Measurements from ENCODE around the gene PLCXD3. TPM values are rescaled to one million over a fixed set of nuclear protein-coding genes. Genes with fewer than 3 reads are reported as not detected.

The PLCXD3 gene
- total RNA-seq, 1 experiment from 2014 or later = 2.4 TPM

- DNase-seq (ENCODE audit: low read depth) = peak; percentile 76
Observed at GRCh38 chr5:41415242-41415641, 95.2 kb downstream of the PLCXD3 start.

DNA sequence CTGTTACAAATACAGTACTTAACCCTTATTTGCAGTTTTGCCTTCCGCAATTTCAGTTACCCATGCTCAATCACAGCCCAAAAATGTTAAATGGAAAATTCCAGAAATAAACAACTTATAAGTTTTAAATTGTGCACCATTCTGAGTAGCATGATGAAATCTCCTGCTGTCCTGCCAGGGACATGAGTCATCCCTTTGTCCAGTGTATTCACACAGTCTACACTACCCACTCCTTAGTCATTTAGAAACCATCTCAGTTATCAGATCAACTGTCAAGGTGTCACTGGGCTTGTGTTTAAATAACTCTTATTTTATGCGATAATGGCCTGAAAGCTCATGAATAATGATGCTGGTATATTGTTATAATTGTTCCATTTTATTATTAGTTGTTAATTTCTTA, 95.8 kb downstream of the PLCXD3 start:
- peak; percentile 98 for DNase-seq (ENCODE audit: low read depth)

GRCh38 chr5:41413074-41413473, 97.3 kb downstream of the PLCXD3 start:
- peak; percentile 68 for DNase-seq (ENCODE audit: low read depth)

DNA sequence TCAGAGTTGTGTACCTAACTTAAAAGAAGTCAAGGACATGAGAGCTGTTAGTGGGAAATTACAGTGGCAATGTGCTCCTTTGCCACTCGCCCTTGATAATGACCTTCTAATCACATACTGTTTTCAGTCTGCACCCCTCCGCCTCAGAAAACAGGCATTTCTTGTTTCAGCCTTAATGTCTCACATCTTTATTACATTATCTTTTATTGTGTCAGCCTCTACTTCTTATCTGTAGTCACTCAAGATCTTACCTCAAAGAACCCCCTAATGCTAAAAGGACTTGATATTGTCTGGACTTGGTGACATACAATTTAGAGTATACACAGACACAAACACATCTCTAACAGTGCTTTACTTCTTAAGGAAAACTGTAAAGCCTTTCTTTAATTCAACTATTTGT, 97.9 kb downstream of the PLCXD3 start:
- no peak for DNase-seq (ENCODE audit: low read depth)

GRCh38 chr5:41410737-41411136, 99.7 kb downstream of the PLCXD3 start:
- no peak for DNase-seq (ENCODE audit: low read depth)

GRCh38 chr5:41410307-41410706, 100.1 kb downstream of the PLCXD3 start:
- no peak for DNase-seq (ENCODE audit: low read depth)

DNA sequence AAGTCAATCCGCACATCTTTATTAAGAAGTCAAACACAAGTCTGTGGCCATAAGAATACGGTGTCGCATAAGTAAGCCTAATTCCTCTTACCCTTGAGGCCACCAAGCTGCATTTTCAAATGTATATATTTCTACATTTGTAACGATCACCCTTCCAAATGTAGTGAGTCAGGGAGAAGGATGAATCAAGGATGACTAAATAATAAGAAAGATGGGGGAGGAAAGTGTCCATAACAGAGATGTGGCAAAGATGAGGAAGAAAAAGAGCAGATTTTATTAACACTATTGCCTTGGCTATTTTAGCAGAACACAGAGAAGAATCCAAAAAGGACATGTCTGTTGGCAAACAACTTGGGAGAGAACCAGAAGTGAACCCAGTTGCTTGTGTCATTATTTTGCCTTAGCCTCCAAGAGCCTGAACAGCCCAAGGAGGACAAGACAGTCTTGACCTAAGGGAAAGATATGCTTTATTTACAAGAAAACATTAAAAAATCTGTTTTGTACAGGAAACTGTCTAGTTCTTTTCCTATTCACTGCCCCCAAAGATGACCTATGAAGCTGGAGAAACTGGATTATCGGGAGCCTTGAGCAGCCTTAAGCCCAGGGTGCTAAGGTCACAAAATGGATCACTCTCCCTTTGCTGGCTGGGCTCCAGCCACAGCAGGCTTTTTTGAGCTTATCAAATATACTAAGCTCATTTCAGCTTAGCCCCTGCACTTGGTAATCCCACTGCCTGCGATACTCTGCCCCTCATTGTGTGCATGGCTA, 101.5 kb downstream of the PLCXD3 start:
- peak; percentile 58 for DNase-seq (ENCODE audit: low read depth)

- DNase-seq (ENCODE audit: low read depth) = no peak
Observed at GRCh38 chr5:41406936-41407335, 103.5 kb downstream of the PLCXD3 start.

- DNase-seq (ENCODE audit: low read depth) = no peak
Observed at GRCh38 chr5:41406424-41406823, 104.0 kb downstream of the PLCXD3 start.

GRCh38 chr5:41404757-41405156, 105.6 kb downstream of the PLCXD3 start:
- DNase-seq (ENCODE audit: low read depth) = no peak

DNA sequence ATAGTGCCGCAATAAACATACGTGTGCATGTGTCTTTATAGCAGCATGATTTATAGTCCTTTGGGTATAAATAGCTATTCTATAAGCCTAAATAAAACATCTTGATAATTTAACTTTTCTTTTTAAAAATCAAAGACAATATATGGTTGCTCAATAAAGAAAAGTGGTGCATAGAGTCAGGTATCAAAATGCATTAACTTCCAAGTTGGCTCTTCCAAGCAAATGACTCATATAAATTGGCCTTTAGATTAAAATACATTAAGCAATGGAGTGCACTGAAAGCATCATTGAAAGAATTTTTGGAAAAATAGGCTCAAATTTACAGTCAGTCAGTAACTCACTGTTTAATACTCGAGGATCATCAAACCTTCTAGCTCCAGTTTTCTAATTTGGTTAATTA, 106.6 kb downstream of the PLCXD3 start:
- DNase-seq (ENCODE audit: low read depth) = no peak

DNA sequence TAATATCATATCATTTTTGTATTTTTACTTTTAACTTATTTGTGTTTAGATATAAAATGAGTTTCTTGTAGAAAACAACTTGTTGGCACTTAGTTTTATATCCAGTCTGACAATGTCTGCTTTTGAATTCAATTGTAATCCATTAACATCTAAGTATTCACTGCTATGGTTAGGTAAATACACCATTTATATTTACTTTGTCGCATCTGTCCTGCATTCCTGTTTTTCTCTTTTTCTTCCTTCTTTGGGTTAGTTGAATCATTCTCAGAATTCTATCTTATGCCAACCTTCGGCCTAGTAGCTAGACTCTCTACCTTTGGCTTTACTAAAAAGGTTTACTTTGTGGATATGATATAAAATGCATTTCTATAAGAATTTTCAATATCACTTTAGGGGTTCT, 107.6 kb downstream of the PLCXD3 start:
- no peak for DNase-seq (ENCODE audit: low read depth)

GRCh38 chr5:41399839-41400238, 110.6 kb downstream of the PLCXD3 start:
- no peak for DNase-seq (ENCODE audit: low read depth)

- peak; percentile 85 for DNase-seq (ENCODE audit: low read depth)
Observed at GRCh38 chr5:41392016-41392415, 118.4 kb downstream of the PLCXD3 start.

GRCh38 chr5:41374631-41375030, 135.8 kb downstream of the PLCXD3 start:
- DNase-seq (ENCODE audit: low read depth) = no peak

DNA sequence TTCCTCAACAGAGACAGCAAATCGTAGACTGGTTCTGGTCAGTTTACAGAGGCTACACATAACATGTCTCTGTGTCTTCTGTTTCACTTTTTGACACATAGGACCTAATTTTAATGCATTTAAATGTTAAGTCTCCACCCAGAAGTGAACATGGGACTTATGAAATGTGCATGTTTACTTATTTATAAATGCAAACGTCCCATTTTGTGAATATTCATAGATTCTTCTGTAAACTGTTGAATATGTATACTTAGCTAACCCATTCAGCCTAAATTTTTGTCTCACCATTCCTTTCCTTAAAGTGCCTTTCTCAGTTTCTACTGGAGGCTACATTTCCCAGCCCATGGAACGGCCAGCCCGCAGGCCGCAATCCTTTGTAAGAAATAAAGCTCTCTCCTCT, 137.2 kb downstream of the PLCXD3 start:
- no peak for DNase-seq (ENCODE audit: low read depth)

- peak; percentile 81 for DNase-seq (ENCODE audit: low read depth)
Observed at GRCh38 chr5:41371738-41372137, 138.7 kb downstream of the PLCXD3 start.

GRCh38 chr5:41370482-41370881, 139.9 kb downstream of the PLCXD3 start:
- no peak for DNase-seq (ENCODE audit: low read depth)

DNA sequence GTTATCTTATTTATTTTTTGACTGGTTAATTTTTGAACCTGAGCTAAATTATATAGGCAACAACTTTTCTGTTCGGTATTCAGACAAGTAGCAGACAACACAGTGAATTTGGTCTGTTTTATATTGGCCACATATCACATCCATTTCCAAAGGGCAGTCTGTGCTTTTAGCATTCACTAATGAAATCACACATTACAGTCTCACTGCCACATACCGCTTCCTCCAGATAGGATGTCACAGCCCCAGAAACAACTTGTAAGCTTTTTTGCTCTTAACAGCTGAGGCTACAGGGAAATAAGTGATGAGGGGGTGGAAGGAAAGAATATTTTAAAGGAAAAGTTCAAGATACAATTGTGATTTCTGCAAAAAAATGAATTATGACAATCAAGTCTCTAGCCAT, 140.6 kb downstream of the PLCXD3 start:
- DNase-seq (ENCODE audit: low read depth) = no peak

- DNase-seq (ENCODE audit: low read depth) = no peak
Observed at GRCh38 chr5:41368158-41368557, 142.2 kb downstream of the PLCXD3 start.

DNA sequence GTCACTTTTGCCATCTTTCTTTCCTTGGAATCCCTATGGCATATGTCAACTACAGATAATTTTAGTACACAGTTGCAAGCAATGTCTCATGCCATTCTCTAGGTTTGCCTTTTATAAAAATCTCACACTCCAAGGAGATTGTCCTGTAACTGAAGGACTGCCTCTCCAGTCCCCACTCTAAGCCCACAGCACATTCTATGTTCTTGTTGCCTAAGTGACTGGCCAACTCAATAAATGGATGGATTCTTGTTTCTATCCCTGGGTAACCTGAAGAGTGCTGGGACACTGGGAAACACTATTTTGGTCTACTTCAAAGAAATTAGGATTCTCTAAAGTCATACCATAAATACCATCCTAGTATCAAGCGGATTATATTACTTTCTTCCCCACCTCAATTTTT, 145.0 kb downstream of the PLCXD3 start:
- no peak for DNase-seq (ENCODE audit: low read depth)

DNA sequence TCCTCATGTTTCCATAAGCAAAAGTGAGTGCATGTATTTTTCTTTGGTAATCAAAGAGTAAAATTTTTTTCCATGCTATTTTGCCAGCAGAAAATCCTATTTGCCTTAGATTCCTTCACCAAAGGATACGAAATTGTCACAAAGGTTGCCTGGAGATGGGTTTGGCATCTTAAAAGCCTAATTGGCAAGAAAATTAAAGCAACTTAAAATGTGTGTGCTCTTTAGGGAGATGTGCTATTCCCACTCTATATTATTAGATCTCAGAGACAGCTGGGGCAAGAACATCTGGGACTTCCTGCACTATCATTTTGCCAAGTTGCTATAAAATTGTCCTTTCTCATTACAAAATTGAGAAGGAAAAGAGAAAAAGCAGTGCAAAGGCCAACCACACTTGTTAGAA, 146.1 kb downstream of the PLCXD3 start:
- DNase-seq (ENCODE audit: low read depth) = no peak

GRCh38 chr5:41363343-41363986, 146.9 kb downstream of the PLCXD3 start:
- no peak for DNase-seq (ENCODE audit: low read depth)

GRCh38 chr5:41356786-41357185, 153.6 kb downstream of the PLCXD3 start:
- no peak for DNase-seq (ENCODE audit: low read depth)
